HG02759 (cell line): ENCODE results near the gene TNFAIP1.

Experiments
- ATAC-seq: cut with Tn5 transposase; IDR thresholded peaks from one replicate; pipeline ENCODE4 v1.9.1; 2021; ENCODE audit warnings: mild to moderate bottlenecking, moderate library complexity; ENCODE audit not compliant: unreplicated experiment

TNFAIP1 gene

GRCh38 chr17:28345419-28346198 is 10.0 kb downstream of the TNFAIP1 start:
- ATAC-seq, result no peak

- no peak for ATAC-seq
These were observed 10.6 kb downstream of the TNFAIP1 start for GRCh38 chr17:28346199-28346580.

- no peak for ATAC-seq
These were observed 11.2 kb downstream of the TNFAIP1 start for GRCh38 chr17:28346746-28347246.

DNA sequence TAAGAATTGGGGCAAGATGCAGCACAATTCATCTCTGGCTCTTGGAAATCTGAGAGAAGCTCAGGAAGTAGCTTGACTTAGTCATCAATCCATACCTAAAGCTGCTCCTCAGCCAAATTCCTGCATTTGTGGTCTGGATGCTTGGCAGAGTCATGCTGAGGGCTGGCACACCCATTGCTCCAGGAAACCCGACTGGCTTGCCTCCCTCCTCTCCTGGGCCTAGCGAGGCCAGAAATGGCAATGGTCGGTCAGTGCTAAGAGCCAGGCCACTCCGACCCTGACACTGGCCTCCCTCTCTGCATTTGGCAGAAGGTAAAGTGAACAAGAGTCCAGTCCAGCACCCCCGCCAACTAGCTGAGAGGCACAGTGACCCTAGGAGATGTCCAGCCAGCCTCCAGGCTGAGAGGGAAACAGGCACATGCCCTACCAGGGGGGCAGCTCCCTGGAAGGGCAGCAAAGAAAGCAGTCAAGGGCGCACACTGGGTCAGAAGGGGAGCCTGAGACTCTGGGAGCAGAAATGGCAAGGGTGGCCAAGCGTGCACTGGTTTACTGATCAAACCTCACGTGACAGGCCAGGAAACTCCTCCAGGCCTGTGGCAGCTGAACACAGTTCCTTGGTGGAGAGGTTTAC is 11.8 kb downstream of the TNFAIP1 start:
- no peak for ATAC-seq

DNA sequence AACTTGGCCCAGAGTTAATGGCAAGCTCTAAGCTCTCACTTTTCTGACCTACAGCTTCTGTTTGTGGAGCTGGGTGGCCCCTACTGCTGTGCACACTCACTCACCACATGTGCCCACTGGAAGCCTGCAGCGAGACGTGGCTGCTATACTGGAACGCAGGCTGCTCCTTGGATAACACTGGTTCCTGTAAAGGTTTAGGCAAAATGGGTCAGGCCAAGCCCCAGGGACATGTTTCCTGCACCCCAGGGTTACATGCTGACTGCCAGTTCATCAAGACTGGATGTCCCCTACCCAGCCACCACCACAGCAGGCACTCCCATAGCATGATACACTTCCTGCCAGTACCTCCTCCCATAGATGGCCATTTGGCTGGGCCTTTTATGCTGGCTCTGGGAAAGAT is 13.4 kb downstream of the TNFAIP1 start:
- ATAC-seq, result no peak

DNA sequence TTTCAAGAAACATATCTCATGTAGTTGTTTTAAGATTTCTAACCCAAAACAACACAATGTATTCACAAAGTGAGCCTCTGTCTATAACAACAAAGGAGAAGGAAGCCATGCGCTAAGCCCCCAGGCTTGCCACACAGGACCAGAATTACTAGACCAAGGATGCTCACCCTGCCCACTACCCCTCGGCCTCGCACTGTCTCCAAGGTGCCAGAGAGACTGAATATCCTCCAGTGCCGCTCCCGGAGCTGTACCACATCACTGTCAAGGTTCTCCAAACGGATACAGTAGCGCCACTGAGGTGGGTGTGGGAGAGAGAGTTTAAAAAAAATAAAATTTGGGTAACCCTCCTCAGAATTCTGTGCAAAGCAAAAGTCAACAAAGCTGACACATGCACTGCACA is 14.7 kb downstream of the TNFAIP1 start:
- no peak for ATAC-seq

DNA sequence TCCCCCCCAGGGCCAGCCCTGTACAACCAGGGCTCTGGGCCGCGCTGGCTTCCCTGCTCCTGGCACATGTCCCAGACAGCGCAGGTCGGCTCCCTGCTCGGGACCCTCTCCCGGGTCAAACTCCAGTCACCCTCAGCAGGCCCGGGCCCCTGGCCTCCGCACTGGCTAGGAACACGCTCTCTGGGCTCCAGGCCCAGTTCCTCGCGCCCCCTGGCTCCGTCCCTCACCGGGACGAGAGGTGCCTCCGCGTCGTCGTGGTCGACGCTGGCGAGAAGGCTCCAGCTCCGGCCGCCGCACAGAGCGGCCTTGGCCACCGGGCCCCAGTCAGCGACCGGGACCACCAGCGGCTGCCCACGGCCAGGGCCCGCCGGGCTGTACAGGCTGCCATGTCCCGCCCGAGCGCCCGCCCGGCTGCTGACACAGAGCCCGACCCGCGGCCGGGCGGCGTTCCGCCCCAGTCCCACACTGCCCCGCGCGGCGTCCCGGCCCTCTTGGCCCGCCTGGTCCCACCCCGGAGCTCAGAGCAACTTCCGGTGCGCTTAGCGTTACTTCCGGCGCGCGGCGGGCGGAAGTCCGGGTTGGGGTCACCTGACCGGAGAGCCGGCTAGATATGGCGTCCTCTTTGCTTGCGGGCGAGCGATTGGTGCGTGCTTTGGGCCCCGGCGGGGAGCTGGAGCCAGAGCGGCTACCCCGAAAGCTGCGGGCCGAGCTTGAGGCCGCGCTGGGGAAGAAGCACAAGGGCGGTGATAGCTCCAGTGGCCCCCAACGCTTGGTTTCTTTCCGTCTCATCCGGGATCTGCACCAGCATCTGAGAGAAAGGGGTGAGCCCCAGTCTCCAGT is 21.7 kb downstream of the TNFAIP1 start, which contains the start of gene POLDIP2:
TSS of gene POLDIP2 (minus strand) at position 467 of the 840 bp plus-strand sequence. CDS start at position 388, 79 bp downstream.
- peak; percentile 99 for ATAC-seq

DNA sequence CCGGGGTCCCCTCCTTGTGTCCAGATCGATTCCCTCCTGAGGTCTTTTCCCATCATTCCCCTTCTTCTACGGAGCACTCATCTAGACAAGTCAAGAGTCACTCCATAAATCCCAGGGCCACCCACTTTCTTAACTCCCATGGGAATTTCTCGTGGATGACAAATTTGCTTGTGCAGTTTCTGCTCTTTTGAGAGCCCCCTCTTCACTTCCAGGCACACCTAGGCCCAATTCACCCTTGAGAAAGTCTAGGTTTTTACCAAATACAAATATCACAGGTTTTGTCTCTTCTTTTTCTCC is 22.3 kb downstream of the TNFAIP1 start:
- ATAC-seq, result no peak

DNA sequence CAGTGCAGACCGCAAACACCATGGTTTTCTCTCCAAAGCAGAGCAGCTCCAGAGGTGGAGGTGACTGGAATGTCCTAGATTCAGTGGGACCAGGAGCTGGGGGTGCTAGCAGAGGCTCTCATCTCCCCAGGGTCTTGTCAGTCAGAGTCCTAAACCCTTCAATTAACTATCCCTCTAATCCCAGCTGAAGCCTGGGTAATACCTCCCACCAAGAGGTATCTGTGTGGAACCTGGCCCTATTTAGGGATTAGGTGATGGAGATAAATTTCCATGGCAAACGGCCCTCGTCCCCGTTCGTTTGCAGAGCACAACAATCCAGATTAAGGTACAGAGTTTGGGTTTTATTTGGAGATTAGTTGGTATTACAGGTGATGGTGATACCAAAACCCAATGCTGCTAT is 27.6 kb downstream of the TNFAIP1 start:
- ATAC-seq, result no peak

GRCh38 chr17:28363776-28364650 is 28.5 kb downstream of the TNFAIP1 start:
- no peak for ATAC-seq

- ATAC-seq, result no peak
These were observed 29.3 kb downstream of the TNFAIP1 start, which contains the start of gene SEBOX for GRCh38 chr17:28364665-28365363. TSS of gene SEBOX (minus strand) at chr17:28365199. CDS start at chr17:28365151, 48 bp downstream.

DNA sequence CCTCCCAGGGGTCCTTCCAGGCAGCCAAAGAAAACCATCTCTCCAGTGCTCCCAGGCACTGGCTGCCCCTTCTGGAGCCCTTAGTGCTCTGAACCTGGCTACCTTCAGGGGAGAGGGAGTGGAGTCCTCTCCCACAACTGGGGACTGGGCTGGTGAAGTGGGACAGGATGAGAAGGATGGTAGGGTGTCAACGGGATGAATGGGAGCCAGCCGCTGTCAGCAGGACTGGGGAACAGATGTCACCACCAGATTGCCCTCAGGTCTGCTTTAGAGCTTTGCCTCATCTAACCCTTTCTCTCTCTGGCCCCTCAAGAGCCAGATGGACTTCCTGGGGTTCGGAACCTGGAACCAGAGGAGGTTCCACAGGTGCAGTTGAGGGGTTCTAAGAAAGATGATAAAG is 29.9 kb downstream of the TNFAIP1 start:
- no peak for ATAC-seq

- no peak for ATAC-seq
These were observed 31.0 kb downstream of the TNFAIP1 start for GRCh38 chr17:28366605-28367004.

- no peak for ATAC-seq
These were observed 32.2 kb downstream of the TNFAIP1 start for GRCh38 chr17:28367641-28368305.

DNA sequence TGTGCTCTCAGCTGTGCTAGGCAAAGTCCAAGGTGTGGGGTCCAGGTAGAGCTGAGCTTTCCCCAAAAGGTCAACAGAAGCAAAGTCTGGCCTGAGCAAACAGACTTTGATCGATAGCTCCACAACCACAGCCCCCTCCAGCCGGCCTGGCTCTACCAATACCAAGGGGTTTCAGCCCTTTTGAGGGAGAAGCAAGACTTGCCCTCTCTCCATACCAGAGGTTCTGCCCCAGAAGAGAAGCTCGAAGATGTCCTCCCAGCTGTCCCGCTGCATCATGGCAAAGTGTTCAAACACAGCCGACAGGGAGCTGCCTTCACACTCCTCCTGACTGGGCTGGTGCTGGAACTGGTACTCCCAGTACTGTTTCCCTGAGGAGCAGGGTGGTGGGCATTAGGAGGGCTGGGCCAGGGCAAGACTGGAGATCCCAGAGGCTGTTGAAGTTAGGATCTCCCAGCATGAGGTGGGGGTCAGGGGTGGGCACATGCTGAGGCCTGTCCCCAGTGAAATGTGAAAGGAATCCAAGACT is 32.8 kb downstream of the TNFAIP1 start:
- no peak for ATAC-seq

DNA sequence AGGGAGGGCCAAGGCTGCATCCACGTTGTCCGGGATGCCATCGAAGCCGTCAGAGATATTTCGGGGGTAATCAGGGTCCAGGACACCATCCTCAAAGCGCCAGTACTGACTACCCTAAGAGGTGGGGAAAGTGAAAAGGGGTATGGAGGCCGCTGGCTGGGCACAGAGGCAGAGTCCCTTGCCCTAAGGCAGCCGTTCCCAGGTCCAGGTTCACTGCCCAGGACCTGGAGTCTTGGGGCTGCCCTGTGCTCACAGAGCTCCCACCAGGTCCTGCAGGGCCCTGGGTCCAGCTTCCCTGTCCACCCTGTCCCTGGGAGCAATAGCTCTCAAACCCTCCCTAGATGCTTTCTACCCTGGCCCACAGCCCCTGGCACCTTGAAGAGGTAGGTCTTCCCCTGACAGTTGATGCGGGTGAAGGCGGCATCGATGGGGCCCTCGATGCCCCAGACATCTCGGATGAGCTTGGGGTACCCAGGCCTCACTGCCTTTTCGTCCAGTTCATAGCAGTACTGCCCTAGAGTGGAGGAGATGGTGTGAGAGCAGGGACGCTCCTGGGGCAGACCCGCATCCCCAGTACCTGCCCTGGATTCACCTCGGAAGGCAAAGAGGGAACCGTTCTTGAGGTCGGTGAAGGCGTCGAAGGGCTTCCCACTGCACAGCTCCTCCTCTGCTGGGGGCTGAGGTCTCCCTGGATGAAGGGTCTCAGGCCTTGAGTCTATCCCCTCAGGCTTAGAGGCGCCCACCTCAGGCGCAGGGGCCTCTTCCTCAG is 33.5 kb downstream of the TNFAIP1 start:
- no peak for ATAC-seq

GRCh38 chr17:28369684-28370034 is 34.1 kb downstream of the TNFAIP1 start:
- no peak for ATAC-seq

GRCh38 chr17:28370035-28370743 is 34.6 kb downstream of the TNFAIP1 start, which contains the start of gene VTN:
TSS of gene VTN (minus strand) at chr17:28370307. CDS start at chr17:28370203, 104 bp downstream.
- ATAC-seq, result no peak
